Sciatic nerve (tissue), 2 donors: ENCODE data around the gene ETHE1. TPM values are rescaled to one million over a fixed set of nuclear protein-coding genes. Genes with fewer than 3 reads are reported as not detected.

Experiments
- ATAC-seq: fragments of 200-7000 bp; cut with Tn5 transposase; one replicate; pipeline ENCODE4 v1.9.1; 2020; ENCODE audit warnings: mild to moderate bottlenecking, moderate library complexity
- DNase-seq: peaks from one replicate; pipeline ENCODE4 v3.0.0-alpha.2; 2020; ENCODE audit warnings: low spot score
- intact Hi-C: fragments of 100-400 bp; cut with DNase I; formaldehyde crosslinking; loops from one replicate; pipeline ENCODE4 v1.14.2; 2022
- total RNA-seq: library from RNA; stranded (reverse); fragmentation: NEBNext Ultra II Directional; extraction: Animal tissue kit (Norgen Biotek cat#: 25700); gene quantifications from one replicate; pipeline ENCODE4 v1.2.1, GENCODE V29; 2021
- donor health status: DM: no; HTN: no; CAD: no.
- donor health status: DM: no; HTN: no; CAD: no.

The ETHE1 gene
- total RNA-seq, 1 donor from 2014 or later, result 33.3 TPM

- intact Hi-C loops, result no loop called here
- DNase-seq (no peak), ATAC-seq (no peak)
Measured at GRCh38 chr19:43502419-43502976, 24.5 kb downstream of the ETHE1 start.

- intact Hi-C loops, result no loop called here
- no peak for DNase-seq
- no peak for ATAC-seq
Measured at GRCh38 chr19:43501661-43502418, 25.2 kb downstream of the ETHE1 start.

GRCh38 chr19:43499042-43499441, 28.0 kb downstream of the ETHE1 start:
- ATAC-seq, result no peak
- intact Hi-C loops, result no loop called here
- no peak for DNase-seq

DNA sequence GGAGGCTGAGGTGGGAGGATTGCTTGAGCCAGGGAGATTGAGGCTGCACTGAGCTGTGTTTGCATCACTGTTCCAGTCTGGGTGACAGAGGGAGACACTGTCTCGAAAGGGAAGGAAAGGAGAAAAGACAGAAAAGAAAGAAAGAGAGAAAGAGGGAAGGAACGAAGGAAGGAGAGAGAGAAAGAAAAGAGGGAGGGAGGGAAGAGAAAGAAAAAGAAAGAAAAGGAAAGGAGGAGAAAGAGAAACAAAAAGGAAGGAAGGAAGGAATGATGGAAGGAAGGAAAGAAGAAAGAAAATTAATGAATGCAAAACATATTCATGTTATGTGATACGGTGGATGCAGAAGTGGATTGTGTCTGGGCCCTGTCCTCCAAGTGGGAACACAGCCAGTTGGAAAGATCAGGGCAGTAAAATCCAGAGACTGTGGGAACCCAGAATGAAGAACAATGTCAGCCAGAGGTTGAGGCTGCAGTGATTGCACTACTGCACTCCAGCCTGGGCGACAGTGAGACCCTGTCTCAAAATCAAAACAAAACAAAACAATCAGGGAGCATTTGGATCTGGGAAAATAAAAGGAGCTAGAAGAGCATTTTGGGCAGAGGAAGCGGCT, 28.7 kb downstream of the ETHE1 start:
- ATAC-seq, result no peak

DNA sequence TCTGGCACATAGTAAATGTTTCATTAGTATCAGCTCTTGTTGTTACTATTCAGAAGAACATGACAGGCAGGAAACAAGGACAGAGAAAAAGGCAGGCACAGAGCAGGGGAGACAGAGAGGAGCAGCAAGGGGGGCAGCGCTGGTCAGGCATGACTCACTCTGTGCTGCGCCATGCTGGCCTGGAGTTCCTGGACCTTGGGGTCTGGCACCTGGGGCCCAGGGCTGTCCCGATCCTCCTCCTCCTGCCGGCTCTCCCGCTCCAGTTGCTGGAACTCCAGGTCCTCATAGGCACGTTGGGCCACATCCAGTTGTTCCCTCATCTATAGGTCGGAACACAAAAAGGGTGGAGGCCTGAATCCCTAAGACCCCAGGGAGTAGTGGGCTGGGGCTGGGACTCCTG, 30.0 kb downstream of the ETHE1 start:
- DNase-seq (no peak), ATAC-seq (no peak)
- intact Hi-C loops, result no loop called here

More for the DNA sequence above, 28.7 kb downstream of the ETHE1 start:
- intact Hi-C loops, result no loop called here
- no peak for DNase-seq

- intact Hi-C loops, result no loop called here
- ATAC-seq, result no peak
Measured at GRCh38 chr19:43495082-43495481, 31.9 kb downstream of the ETHE1 start.

DNA sequence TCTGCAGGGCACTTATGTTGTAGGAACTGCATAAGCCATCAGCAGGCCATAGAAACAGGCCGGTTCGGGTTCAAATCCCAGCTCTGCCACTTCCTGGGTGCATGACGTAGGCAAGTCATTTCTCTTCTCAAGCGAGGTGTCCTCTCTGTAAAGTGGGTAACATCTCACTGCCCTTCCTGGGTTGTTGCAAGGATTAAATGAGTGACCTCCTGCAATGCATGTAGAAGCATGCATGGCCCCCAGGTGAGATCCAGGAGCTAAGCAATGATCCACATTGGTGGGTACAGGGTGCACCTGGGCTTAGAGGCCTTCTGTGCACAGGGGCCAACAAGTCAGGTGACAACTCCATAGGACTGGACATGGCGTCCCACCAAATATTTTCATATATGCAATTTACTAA, 36.2 kb downstream of the ETHE1 start:
- intact Hi-C loops, result no loop called here
- DNase-seq, result no peak
- no peak for ATAC-seq

More at GRCh38 chr19:43495082-43495481, 31.9 kb downstream of the ETHE1 start:
- DNase-seq, result no peak

DNA sequence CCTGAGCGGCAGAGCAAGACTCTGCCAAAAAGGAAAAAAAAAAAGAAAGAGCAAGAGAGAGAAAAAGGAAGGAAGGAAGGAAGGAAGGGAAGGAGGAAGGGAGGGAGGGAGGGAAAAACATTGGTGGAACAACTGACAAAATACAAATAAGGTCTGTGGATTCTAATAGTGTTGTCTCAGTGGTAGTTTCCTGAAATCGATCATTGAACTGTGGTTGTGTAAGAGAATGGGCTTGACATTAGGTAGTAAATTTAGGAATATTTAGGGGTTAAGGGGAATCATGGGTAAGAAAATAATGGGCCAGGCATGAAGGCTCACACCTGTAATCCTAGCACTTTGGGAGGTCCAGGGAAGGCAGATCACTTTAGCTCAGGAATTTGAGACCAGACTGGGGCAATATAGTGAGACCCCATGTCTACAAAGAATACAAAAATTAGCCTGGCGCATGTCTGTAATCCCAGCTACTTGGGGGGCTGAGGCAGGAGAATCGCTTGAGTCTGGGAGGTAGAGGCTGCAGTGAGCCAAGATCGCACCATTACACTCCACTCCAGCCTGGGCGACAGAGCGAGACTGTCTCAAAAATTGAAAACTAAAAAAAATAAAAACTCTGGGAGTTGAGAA, 36.9 kb downstream of the ETHE1 start:
- intact Hi-C loops, result no loop called here
- ATAC-seq (no peak), DNase-seq (no peak)

- DNase-seq (no peak), ATAC-seq (peak; percentile 81)
- intact Hi-C loops, result no loop called here
Measured at GRCh38 chr19:43489310-43489709, 37.7 kb downstream of the ETHE1 start.

GRCh38 chr19:43488179-43488578, 38.8 kb downstream of the ETHE1 start:
- ATAC-seq (no peak), DNase-seq (no peak)

GRCh38 chr19:43486412-43486811, 40.6 kb downstream of the ETHE1 start:
- DNase-seq (no peak), ATAC-seq (no peak)
- intact Hi-C loops, result no loop called here

More at GRCh38 chr19:43488179-43488578, 38.8 kb downstream of the ETHE1 start:
- intact Hi-C loops, result no loop called here

DNA sequence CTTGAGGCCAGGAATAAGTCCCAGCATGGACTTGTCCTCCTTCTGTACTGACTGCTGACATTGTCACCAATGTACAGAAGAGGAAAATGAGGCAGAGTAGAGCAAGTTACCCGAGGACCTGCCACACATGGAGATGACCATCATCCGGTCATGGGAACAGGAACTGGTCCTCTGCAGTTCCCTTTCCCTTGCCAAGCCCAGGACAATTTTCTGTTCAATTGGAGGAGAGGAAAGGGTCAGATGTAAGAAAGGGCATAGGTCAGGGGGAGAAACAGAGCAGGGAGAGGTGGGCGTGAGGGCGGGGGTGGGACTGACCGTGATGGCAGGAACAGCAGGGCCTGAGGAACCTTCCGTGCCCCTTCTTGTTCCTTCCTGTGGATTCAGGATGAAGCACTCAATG, 41.0 kb downstream of the ETHE1 start:
- no peak for DNase-seq
- intact Hi-C loops, result no loop called here

GRCh38 chr19:43483281-43483680, 43.7 kb downstream of the ETHE1 start:
- intact Hi-C loops, result no loop called here

More for the DNA sequence above, 41.0 kb downstream of the ETHE1 start:
- no peak for ATAC-seq

GRCh38 chr19:43482193-43482592, 44.8 kb downstream of the ETHE1 start:
- ATAC-seq, result no peak
- intact Hi-C loops, result no loop called here
- no peak for DNase-seq

More at GRCh38 chr19:43483281-43483680, 43.7 kb downstream of the ETHE1 start:
- ATAC-seq (no peak), DNase-seq (no peak)

DNA sequence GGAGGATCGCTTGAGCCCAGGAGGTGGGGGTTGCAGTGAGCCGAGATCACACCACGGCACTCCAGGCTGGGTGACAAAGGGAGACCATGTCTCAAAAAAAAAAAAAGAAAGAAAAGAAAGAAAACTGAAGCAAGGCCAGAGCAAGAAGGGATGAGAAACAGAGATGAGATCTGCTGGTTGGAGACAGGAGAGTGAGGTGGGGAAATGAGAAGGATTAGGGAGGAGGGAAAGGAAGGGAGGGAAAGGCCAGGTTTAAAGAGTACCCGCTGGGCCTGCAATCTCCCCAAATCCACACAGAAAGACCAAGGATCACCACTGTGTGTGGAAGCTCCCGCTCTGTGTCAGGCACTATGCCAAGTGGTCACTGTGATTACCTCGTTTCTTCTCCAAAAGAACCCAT, 45.3 kb downstream of the ETHE1 start:
- ATAC-seq, result no peak
- intact Hi-C loops, result no loop called here

GRCh38 chr19:43480574-43480973, 46.4 kb downstream of the ETHE1 start:
- DNase-seq (no peak), ATAC-seq (no peak)
- intact Hi-C loops, result no loop called here

More for the DNA sequence above, 45.3 kb downstream of the ETHE1 start:
- DNase-seq, result no peak

GRCh38 chr19:43479961-43480561, 46.9 kb downstream of the ETHE1 start:
- intact Hi-C loops, result no loop called here
- no peak for ATAC-seq
- DNase-seq, result no peak

- intact Hi-C loops, result no loop called here
- no peak for ATAC-seq
Measured at GRCh38 chr19:43479226-43479625, 47.8 kb downstream of the ETHE1 start.

GRCh38 chr19:43478323-43478722, 48.7 kb downstream of the ETHE1 start:
- intact Hi-C loops, result no loop called here
- no peak for DNase-seq
- no peak for ATAC-seq

More at GRCh38 chr19:43479226-43479625, 47.8 kb downstream of the ETHE1 start:
- no peak for DNase-seq
